Measurements from ENCODE around the gene HIBADH. TPM values are rescaled to one million over a fixed set of nuclear protein-coding genes. Genes with fewer than 3 reads are reported as not detected.

Gene HIBADH
- total RNA-seq, 4 donors from 2014 or later, result 73.7 to 99.9 (median 84.4) TPM

DNA sequence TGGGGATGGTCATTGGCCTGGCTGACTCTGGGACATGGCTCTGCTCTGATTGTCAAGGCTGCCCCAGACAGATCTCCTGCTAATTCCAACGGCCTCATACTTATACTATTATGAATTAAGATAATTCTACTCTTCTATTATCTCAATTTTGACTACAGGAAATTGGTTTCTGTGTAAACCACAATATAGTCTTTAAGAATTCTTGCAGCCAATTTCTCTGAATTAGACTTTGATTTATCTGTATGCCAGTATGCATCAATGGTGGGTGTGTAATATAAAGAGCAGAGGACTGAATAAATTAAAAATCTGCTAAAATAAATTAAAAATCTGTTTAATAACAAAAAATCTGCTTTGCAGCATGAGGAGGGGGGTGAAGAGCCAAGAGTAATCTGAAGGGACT, 27.0 kb downstream of the HIBADH start:
- H3K9me3 ChIP-seq, result no peaks in the 10 kb centered on the region
- no peaks in the 10 kb centered on the region for H3K36me3 ChIP-seq
- intact Hi-C loops (cut with DNase I), result no loop called here
- no peak for DNase-seq
- WGBS, 2 donors, result 53 to 60% methylated on average over 1 of the region's 1 CpG
- TF ChIP-seq POLR2A (IDR thresholded peaks at IDR 0.05), result no peak
- TF ChIP-seq, protein P1, sequence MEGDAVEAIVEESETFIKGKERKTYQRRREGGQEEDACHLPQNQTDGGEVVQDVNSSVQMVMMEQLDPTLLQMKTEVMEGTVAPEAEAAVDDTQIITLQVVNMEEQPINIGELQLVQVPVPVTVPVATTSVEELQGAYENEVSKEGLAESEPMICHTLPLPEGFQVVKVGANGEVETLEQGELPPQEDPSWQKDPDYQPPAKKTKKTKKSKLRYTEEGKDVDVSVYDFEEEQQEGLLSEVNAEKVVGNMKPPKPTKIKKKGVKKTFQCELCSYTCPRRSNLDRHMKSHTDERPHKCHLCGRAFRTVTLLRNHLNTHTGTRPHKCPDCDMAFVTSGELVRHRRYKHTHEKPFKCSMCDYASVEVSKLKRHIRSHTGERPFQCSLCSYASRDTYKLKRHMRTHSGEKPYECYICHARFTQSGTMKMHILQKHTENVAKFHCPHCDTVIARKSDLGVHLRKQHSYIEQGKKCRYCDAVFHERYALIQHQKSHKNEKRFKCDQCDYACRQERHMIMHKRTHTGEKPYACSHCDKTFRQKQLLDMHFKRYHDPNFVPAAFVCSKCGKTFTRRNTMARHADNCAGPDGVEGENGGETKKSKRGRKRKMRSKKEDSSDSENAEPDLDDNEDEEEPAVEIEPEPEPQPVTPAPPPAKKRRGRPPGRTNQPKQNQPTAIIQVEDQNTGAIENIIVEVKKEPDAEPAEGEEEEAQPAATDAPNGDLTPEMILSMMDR (IDR thresholded peaks at IDR 0.05), result no peak
- H3K4me3 ChIP-seq (replicated peaks in 1 of 3), result no peak overlapping the region
- peak overlapping the region in 1 of 3 donors; percentile 7 for H3K27ac ChIP-seq
- H3K27me3 ChIP-seq, result no peaks in the 10 kb centered on the region
- peaks cover 16 to 24% of the 10 kb centered on the region in 2 donors for H3K4me1 ChIP-seq

DNA sequence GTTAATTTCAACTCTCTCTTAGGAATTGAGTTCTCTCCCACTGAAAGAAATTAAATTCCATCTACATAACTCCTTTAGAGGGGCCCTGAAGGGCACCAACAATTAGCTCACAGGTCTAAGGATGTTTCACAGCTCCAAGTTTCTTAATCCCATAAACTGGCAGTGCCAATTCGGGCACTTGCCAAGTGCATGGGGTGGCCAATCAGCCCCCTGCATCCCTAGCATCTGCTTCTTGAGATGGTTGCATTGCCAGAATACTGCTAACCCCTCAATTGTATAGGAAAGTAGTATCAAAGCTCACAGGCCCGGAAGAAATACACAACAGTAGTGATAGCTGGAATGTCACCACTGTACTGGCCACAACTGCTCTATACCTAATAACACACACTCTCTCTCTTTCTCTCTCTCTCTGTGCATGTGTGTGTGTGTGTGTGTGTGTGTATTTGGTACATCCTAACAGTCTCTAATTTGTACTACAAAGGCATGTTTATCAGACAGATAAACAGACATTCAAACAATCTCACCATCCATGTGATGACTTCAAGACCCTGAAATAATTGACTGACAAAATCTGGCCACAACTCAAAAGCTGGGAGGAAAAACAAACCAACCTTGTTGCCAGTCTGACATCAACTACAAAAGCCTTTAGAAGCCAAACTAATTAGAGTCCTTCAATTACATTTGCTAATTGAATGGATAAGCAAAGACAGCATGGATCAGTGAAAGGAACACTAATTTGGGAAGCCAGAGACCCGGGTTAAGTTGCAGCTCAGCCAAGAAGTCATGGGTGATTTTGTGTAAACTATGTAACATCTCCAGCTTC, 27.8 kb downstream of the HIBADH start:
- H3K27me3 ChIP-seq, result no peaks in the 10 kb centered on the region
- H3K36me3 ChIP-seq, result no peaks in the 10 kb centered on the region
- no peak overlapping the region for H3K27ac ChIP-seq
- no peak for DNase-seq
- no peak overlapping the region for H3K4me3 ChIP-seq (replicated peaks in 1 of 3)
- peaks cover 14 to 21% of the 10 kb centered on the region in 2 donors for H3K4me1 ChIP-seq
- intact Hi-C loops (cut with DNase I), result no loop called here
- no peak for TF ChIP-seq POLR2A (IDR thresholded peaks at IDR 0.05)
- TF ChIP-seq, protein P1 (IDR thresholded peaks at IDR 0.05), result no peak
- WGBS, 2 donors, result 85 to 90% methylated on average over 3 of the region's 3 CpGs
- H3K9me3 ChIP-seq, result no peaks in the 10 kb centered on the region

DNA sequence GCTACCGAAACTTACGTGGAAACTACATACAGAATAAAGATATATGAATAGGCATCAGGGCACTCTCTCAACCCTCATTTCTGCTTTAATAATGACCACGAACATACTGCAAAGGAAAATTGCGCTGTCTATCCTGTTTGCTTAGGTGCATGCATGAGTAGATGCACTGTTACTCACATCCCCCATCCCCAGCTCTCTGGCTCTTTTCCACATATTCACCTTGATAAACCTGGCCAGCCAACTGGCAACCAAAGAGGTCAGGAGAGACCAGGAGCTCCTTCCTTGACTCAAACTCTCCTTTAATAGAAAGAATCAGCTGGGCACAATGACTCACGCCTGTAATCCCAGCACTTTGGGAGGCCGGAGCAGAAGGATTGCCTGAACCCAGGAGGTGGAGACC, 29.6 kb downstream of the HIBADH start:
- no peak for TF ChIP-seq POLR2A (IDR thresholded peaks at IDR 0.05)
- TF ChIP-seq, protein P1 (IDR thresholded peaks at IDR 0.05), result no peak
- H3K9me3 ChIP-seq, result no peaks in the 10 kb centered on the region
- no peaks in the 10 kb centered on the region for H3K27me3 ChIP-seq
- WGBS, 2 donors, result 48 to 81% methylated on average over 6 of the region's 6 CpGs
- H3K4me3 ChIP-seq (replicated peaks in 1 of 3), result no peak overlapping the region
- H3K36me3 ChIP-seq, result no peaks in the 10 kb centered on the region
- DNase-seq, result peak; percentile 68 to 70
- no peak overlapping the region for H3K27ac ChIP-seq
- peaks cover 14 to 21% of the 10 kb centered on the region in 2 donors for H3K4me1 ChIP-seq
- intact Hi-C loops (cut with DNase I), result no loop called here

DNA sequence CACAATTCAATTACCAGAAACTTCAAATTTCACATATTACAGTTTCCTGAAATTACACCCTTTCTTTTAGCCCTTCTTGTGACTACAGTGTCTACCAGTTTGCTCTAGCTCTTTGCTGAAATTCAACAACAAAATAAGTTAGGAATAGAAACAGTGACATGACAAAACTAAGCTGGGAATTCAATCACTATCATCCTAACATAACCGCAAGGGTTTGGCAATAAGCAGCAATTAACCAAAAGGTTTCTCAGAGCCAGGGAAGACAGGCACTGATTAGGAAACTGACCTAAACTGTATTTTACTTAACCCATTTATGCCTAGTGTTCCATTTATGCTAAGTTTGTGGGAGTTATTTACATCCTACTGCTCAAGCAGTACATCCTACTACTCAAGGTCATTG, 31.3 kb downstream of the HIBADH start:
- TF ChIP-seq, protein P1 (IDR thresholded peaks at IDR 0.05), result no peak
- no peak for TF ChIP-seq POLR2A (IDR thresholded peaks at IDR 0.05)
- H3K27me3 ChIP-seq, result no peaks in the 10 kb centered on the region
- intact Hi-C loops (cut with DNase I), result no loop called here
- DNase-seq, result no peak
- H3K4me1 ChIP-seq, result peaks cover 14 to 15% of the 10 kb centered on the region in 2 donors
- no peaks in the 10 kb centered on the region for H3K9me3 ChIP-seq
- no peak overlapping the region for H3K4me3 ChIP-seq (replicated peaks in 1 of 3)
- no peak overlapping the region for H3K27ac ChIP-seq
- WGBS, 2 donors, result 81 to 87% methylated on average over 1 of the region's 1 CpG
- H3K36me3 ChIP-seq, result no peaks in the 10 kb centered on the region

DNA sequence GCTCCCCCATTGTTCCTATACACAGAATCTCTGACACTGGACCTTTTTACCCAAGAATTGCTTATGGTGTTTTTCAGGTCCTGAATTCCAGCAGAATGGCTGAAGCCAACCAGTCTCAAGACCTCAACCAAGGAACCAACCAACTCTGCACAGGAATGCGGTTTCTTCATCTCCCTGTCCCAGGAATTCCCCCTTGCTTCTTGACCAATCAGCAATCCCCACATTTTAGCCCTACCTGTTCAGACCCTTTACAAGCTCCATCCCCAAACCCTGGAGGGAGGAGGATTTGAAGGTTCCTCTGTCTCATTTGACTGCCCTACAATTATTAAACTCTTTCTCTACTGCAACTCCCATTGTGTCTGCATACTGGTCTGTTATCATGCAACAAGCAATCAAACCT, 35.5 kb downstream of the HIBADH start:
- Histone ChIP-seq H3K4me3 (replicated peaks in 1 of 3) (no peak overlapping the region), H3K4me1 (no peaks in the 10 kb centered on the region), H3K27ac (no peak overlapping the region), H3K36me3 (no peaks in the 10 kb centered on the region), H3K27me3 (no peaks in the 10 kb centered on the region), H3K9me3 (no peaks in the 10 kb centered on the region)
- no peak for DNase-seq
- no peak for TF ChIP-seq POLR2A (IDR thresholded peaks at IDR 0.05)
- TF ChIP-seq, protein P1 (IDR thresholded peaks at IDR 0.05), result no peak
- intact Hi-C loops (cut with DNase I), result no loop called here
- WGBS, 2 donors, result 95 to 100% methylated on average over 1 of the region's 1 CpG

All from thyroid gland (tissue), 4 donors.